Endothelial cell of umbilical vein (primary cell): Measurements from ENCODE around the gene FOXP1. TPM values are rescaled to one million over a fixed set of nuclear protein-coding genes. Genes with fewer than 3 reads are reported as not detected.

Experiments used
- BruUV-seq: library from RNA; stranded (reverse); fragments of 400-500 nt; replicated peaks from 2 replicates; lab custom pipeline; 2021; lab: Mats Ljungman, UMichigan
- CTCF ChIA-PET: fragments of 300-600, 350-600 bp; sonication (Branson Sonifier 250); formaldehyde crosslinking; loops from one replicate; lab custom pipeline; 2021; ENCODE audit warnings: antibody characterized with exemption, inconsistent platforms; lab: Charles Lee
- POLR2A ChIA-PET: fragments of 300-600, 350-600 bp; sonication (Branson Sonifier 250); formaldehyde crosslinking; loops from one replicate; lab custom pipeline; 2021; ENCODE audit warnings: antibody characterized with exemption, inconsistent platforms; lab: Charles Lee
- DNase-seq: peaks from one replicate; pipeline ENCODE4 v3.0.0-alpha.2; 2011; ENCODE audit warnings: low read depth, low spot score
- FAIRE-seq: peaks from 2 replicates; lab custom pipeline; 2011; peaks lifted over from hg19 to GRCh38; lab: Jason Lieb, UNC
- H2AFZ ChIP-seq: 2 replicates; pipeline ENCODE4 v1.6.0; 2012; ENCODE audit warnings: low read depth, low read length, control low read depth, inconsistent platforms
- H3K27ac ChIP-seq: 2 replicates; pipeline ENCODE4 v1.5.1; 2011; ENCODE audit warnings: low read depth, mild to moderate bottlenecking, control low read depth, low read length, moderate library complexity; ENCODE audit not compliant: insufficient read depth
- H3K27me3 ChIP-seq, 2 experiments: 2 replicates each; pipeline versions ENCODE4 v1.6.0 to v1.6.1; 2011; ENCODE audit warnings: low read length in 2 of 2, mixed read lengths in 1 of 2; ENCODE audit not compliant: control insufficient read depth in 2 of 2, insufficient read depth in 2 of 2
- H3K36me3 ChIP-seq, 2 experiments: 2 replicates in 1 of 2; 3 replicates in 1 of 2; pipeline ENCODE4 v1.5.1; 2011; ENCODE audit warnings: low read length in 2 of 2, mild to moderate bottlenecking in 1 of 2, moderate library complexity in 1 of 2; ENCODE audit not compliant: control insufficient read depth in 2 of 2, insufficient read depth in 2 of 2; ENCODE audit errors: extremely low read depth in 1 of 2
- H3K4me1 ChIP-seq: 3 replicates; pipeline ENCODE4 v1.5.1; 2011; ENCODE audit warnings: mild to moderate bottlenecking, low read length; ENCODE audit not compliant: control insufficient read depth, insufficient read depth; ENCODE audit errors: extremely low read depth
- H3K4me2 ChIP-seq: 2 replicates; pipeline ENCODE4 v1.6.1; 2011; ENCODE audit warnings: low read length, control low read depth, mixed read lengths; ENCODE audit not compliant: insufficient read depth
- H3K4me3 ChIP-seq, 3 experiments: fragments of 200-600 bp in 1 of 3; sonication (generic), shearing (Covaris generic) in 1 of 3; replicated peaks in 1 of 3; 2 replicates each; pipeline ENCODE4 v1.5.1; 2011 to 2016; ENCODE audit warnings: control low read depth in 3 of 3, low read length in 3 of 3, mild to moderate bottlenecking in 2 of 3, inconsistent platforms in 1 of 3, low read depth in 1 of 3, moderate library complexity in 1 of 3; ENCODE audit not compliant: insufficient read depth in 1 of 3
- H3K79me2 ChIP-seq: 2 replicates; pipeline ENCODE4 v1.6.0; 2012; ENCODE audit warnings: low read length, inconsistent platforms; ENCODE audit not compliant: control insufficient read depth, insufficient read depth
- H3K9ac ChIP-seq: replicated peaks from 2 replicates; pipeline ENCODE3; 2011; ENCODE audit warnings: low read length, control low read depth; ENCODE audit not compliant: insufficient read depth; ENCODE audit errors: extremely low read depth
- H3K9me1 ChIP-seq: replicated peaks from 3 replicates; pipeline ENCODE4 v1.6.0; 2011; ENCODE audit warnings: mild to moderate bottlenecking, low read length; ENCODE audit not compliant: control insufficient read depth, insufficient read depth; ENCODE audit errors: extremely low read depth
- H3K9me3 ChIP-seq: replicated peaks from 2 replicates; pipeline ENCODE4 v1.5.1; 2012; ENCODE audit warnings: low read length, inconsistent platforms; ENCODE audit not compliant: control insufficient read depth, insufficient read depth
- H4K20me1 ChIP-seq: replicated peaks from 2 replicates; pipeline ENCODE3; 2011; ENCODE audit warnings: mild to moderate bottlenecking, low read length; ENCODE audit not compliant: control insufficient read depth, insufficient read depth; ENCODE audit errors: extremely low read depth
- EZH2 ChIP-seq: IDR thresholded peaks from 2 replicates; pipeline ENCODE4 v1.6.1; 2012; ENCODE audit warnings: borderline replicate concordance, low read depth, mild to moderate bottlenecking, moderate library complexity, low read length, inconsistent platforms; ENCODE audit not compliant: severe bottlenecking
- FOS ChIP-seq: IDR thresholded peaks from 2 replicates; pipeline ENCODE4 v1.6.1; 2011; ENCODE audit warnings: mild to moderate bottlenecking, low read length, moderate library complexity, borderline replicate concordance; ENCODE audit not compliant: insufficient read depth
- GATA2 ChIP-seq: IDR thresholded peaks from 2 replicates; pipeline ENCODE4 v1.7.0; 2011; ENCODE audit warnings: low read depth, mild to moderate bottlenecking, moderate library complexity, mixed read lengths, low read length; ENCODE audit not compliant: insufficient read length, insufficient read depth
- JUN ChIP-seq: IDR thresholded peaks from 2 replicates; pipeline ENCODE4 v1.6.1; 2011; ENCODE audit warnings: borderline replicate concordance, low read depth; ENCODE audit not compliant: insufficient read length, insufficient read depth
- MYC ChIP-seq: IDR thresholded peaks from one replicate; pipeline ENCODE4 v1.6.1; 2011; ENCODE audit warnings: mild to moderate bottlenecking, low read depth, low read length
- POLR2A ChIP-seq: IDR thresholded peaks from 2 replicates; pipeline ENCODE4 v1.6.1; 2012; ENCODE audit warnings: low read depth, mild to moderate bottlenecking, control low read depth, low read length
- POLR2AphosphoS5 ChIP-seq: IDR thresholded peaks from 2 replicates; pipeline ENCODE4 v1.6.1; 2012; ENCODE audit warnings: low read depth, mild to moderate bottlenecking, control low read depth, low read length, moderate library complexity; ENCODE audit not compliant: insufficient read depth
- dilution Hi-C: fragments of 300-500 bp; cut with MboI; formaldehyde crosslinking; loops from one replicate; pipeline ENCODE4 v1.15.0; 2019; ENCODE audit warnings: low sequenced_read_pairs; ENCODE audit not compliant: extremely low pct_ligation_motif_present
- intact Hi-C: fragments of 100-400 bp; cut with micrococcal nuclease; formaldehyde crosslinking; loops from one replicate; pipeline ENCODE4 v1.10.0; 2022
- polyA plus RNA-seq, 4 experiments: library from polyadenylated mRNA; depleted of rRNA in 3 of 4; stranded (reverse) in 3 of 4; unstranded in 1 of 4; fragments of >200 nt; gene quantifications; 2 replicates each; pipeline versions ENCODE4 v1.2.1 to v1.2.3, GENCODE V29; 2011 to 2012; ENCODE audit warnings: missing spikeins in 1 of 4
- total RNA-seq: library from RNA; stranded (reverse); gene quantifications from 2 replicates; pipeline ENCODE4 v1.2.3, GENCODE V29; 2021
- TF ChIP-seq, protein P1 (sequence below), 2 donors: IDR thresholded peaks; 1 replicate in 1 of 2; 2 replicates in 1 of 2; pipeline ENCODE4 v1.5.1; 2011; ENCODE audit warnings: low read length in 2 of 2, mild to moderate bottlenecking in 2 of 2, moderate library complexity in 2 of 2, control low read depth in 1 of 2, inconsistent platforms in 1 of 2, low read depth in 1 of 2; ENCODE audit not compliant: insufficient read depth in 1 of 2; ENCODE audit errors: extremely low read depth in 1 of 2

Gene FOXP1
- total and polyA plus RNA-seq, 2 donors (not counting 3 experiments of a cell fraction or from before 2014, with no cell fraction given), result 41.0 to 107 TPM

DNA sequence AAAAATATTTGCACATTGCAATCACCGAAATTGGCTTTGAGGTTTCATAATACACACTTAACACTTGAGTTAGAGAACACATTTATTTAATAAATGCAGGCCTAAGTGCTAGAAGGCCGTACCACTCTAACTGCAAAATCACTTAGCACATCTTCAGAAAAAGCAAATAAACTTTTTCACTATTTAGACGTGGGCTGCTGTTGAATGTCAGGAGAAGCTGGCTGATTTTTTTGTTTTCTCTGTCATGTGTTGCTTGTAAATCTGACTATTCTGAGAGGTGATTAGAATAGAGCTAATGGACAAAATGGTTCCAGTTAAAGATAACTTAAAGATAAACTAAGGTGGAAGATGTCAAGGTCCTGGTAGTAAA, 265.1 kb downstream of the FOXP1 start:
- DNase-seq, result no peak
- Histone ChIP-seq H3K9me3 (no peaks in the 10 kb centered on the region), H3K4me1 (no peaks in the 10 kb centered on the region), H3K27me3 (no peaks in the 10 kb centered on the region), H2AFZ (no peak overlapping the region), H3K4me2 (no peak overlapping the region), H3K9me1 (no peaks in the 10 kb centered on the region), H3K27ac (no peak overlapping the region), H3K9ac (no peak overlapping the region), H3K36me3 (no peaks in the 10 kb centered on the region), H3K79me2 (no peaks in the 10 kb centered on the region), H4K20me1 (no peaks in the 10 kb centered on the region), H3K4me3 (no peak overlapping the region)
- intact Hi-C loops (no loop called here), dilution Hi-C loops (no loop called here)
- CTCF ChIA-PET, result no interaction called here
- FAIRE-seq, result no peak
- POLR2A ChIA-PET, result no interaction called here
- no TSS peak for BruUV-seq
- TF ChIP-seq JUN (no peak), POLR2A (no peak), MYC (no peak), FOS (no peak), EZH2 (no peak), POLR2AphosphoS5 (no peak), GATA2 (no peak)
- TF ChIP-seq, protein P1, sequence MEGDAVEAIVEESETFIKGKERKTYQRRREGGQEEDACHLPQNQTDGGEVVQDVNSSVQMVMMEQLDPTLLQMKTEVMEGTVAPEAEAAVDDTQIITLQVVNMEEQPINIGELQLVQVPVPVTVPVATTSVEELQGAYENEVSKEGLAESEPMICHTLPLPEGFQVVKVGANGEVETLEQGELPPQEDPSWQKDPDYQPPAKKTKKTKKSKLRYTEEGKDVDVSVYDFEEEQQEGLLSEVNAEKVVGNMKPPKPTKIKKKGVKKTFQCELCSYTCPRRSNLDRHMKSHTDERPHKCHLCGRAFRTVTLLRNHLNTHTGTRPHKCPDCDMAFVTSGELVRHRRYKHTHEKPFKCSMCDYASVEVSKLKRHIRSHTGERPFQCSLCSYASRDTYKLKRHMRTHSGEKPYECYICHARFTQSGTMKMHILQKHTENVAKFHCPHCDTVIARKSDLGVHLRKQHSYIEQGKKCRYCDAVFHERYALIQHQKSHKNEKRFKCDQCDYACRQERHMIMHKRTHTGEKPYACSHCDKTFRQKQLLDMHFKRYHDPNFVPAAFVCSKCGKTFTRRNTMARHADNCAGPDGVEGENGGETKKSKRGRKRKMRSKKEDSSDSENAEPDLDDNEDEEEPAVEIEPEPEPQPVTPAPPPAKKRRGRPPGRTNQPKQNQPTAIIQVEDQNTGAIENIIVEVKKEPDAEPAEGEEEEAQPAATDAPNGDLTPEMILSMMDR (IDR thresholded peaks at IDR 0.05; ENCODE audit: extremely low read depth in 1 of 2, insufficient read depth in 1 of 2, low read depth in 1 of 2, low read length in 2 of 2), result no peak
